DOHH2 (cell line): ENCODE data around the gene C3orf49.

ENCODE experiments used
- H3F3A ChIP-seq: fragments of 200-600 bp; sonication (generic), shearing (Covaris generic); 2 replicates; pipeline ENCODE4 v1.6.0; 2016; ENCODE audit warnings: antibody characterized with exemption, mild to moderate bottlenecking; ENCODE audit not compliant: control insufficient read depth, insufficient read depth
- H3K27ac ChIP-seq: fragments of 200-600 bp; sonication (generic); 2 replicates; pipeline ENCODE4 v1.5.1; 2014; ENCODE audit warnings: low read depth, mild to moderate bottlenecking, low read length, moderate library complexity
- H3K27me3 ChIP-seq: fragments of 200-600 bp; sonication (generic); 2 replicates; pipeline ENCODE4 v1.6.1; 2014; ENCODE audit warnings: mild to moderate bottlenecking, low read length, mixed read lengths; ENCODE audit not compliant: control insufficient read depth
- H3K36me3 ChIP-seq: fragments of 200-600 bp; sonication (generic); 2 replicates; pipeline ENCODE4 v1.6.1; 2014; ENCODE audit warnings: mild to moderate bottlenecking, low read length, moderate library complexity, mixed read lengths; ENCODE audit not compliant: control insufficient read depth
- H3K4me1 ChIP-seq: fragments of 200-600 bp; sonication (generic); 2 replicates; pipeline ENCODE4 v1.6.1; 2014; ENCODE audit warnings: mild to moderate bottlenecking, low read length, mixed read lengths; ENCODE audit not compliant: control insufficient read depth
- H3K4me2 ChIP-seq: fragments of 200-600 bp; sonication (generic); 2 replicates; pipeline ENCODE4 v1.6.0; 2014; ENCODE audit warnings: mild to moderate bottlenecking, low read length, moderate library complexity
- H3K4me3 ChIP-seq: fragments of 200-600 bp; sonication (generic); 2 replicates; pipeline ENCODE4 v1.5.1; 2014; ENCODE audit warnings: mild to moderate bottlenecking, low read length, mixed read lengths
- H3K79me2 ChIP-seq: fragments of 200-600 bp; sonication (generic); 2 replicates; pipeline ENCODE4 v1.6.1; 2014; ENCODE audit warnings: mild to moderate bottlenecking, low read length, mixed read lengths; ENCODE audit not compliant: control insufficient read depth
- H3K9me2 ChIP-seq: fragments of 200-600 bp; sonication (generic); replicated peaks from 2 replicates; pipeline ENCODE4 v1.6.1; 2014; ENCODE audit warnings: mild to moderate bottlenecking, low read length, mixed read lengths; ENCODE audit not compliant: control insufficient read depth
- H3K9me3 ChIP-seq: fragments of 200-600 bp; sonication (generic); 2 replicates; pipeline ENCODE4 v1.6.1; 2014; ENCODE audit warnings: antibody characterized with exemption, low read length, mixed read lengths; ENCODE audit not compliant: control insufficient read depth, insufficient read depth
- H4K20me1 ChIP-seq: fragments of 200-600 bp; sonication (generic); 2 replicates; pipeline ENCODE4 v1.6.0; 2014; ENCODE audit warnings: low read depth, mild to moderate bottlenecking, antibody characterized with exemption, low read length, moderate library complexity; ENCODE audit not compliant: control insufficient read depth, insufficient read depth
- EZH2phosphoT487 ChIP-seq: fragments of 200-600 bp; sonication (generic); IDR thresholded peaks from 2 replicates; pipeline ENCODE4 v1.6.1; 2017; ENCODE audit warnings: borderline replicate concordance, mild to moderate bottlenecking, antibody characterized with exemption, low read length, moderate library complexity, mixed read lengths
- TF ChIP-seq, protein P1 (sequence below): fragments of 200-600 bp; sonication (generic); IDR thresholded peaks from one replicate; pipeline ENCODE4 v1.5.1; 2014; ENCODE audit warnings: antibody characterized with exemption, mild to moderate bottlenecking, low read depth, low read length; ENCODE audit not compliant: poor library complexity, severe bottlenecking

Gene C3orf49

GRCh38 chr3:63819151-63819398, at the start of gene C3orf49:
Gene C3orf49 (plus strand): TSS chr3:63819299. CDS start chr3:63819472, 173 bp downstream.
- no peak for TF ChIP-seq EZH2phosphoT487
- TF ChIP-seq, protein P1, sequence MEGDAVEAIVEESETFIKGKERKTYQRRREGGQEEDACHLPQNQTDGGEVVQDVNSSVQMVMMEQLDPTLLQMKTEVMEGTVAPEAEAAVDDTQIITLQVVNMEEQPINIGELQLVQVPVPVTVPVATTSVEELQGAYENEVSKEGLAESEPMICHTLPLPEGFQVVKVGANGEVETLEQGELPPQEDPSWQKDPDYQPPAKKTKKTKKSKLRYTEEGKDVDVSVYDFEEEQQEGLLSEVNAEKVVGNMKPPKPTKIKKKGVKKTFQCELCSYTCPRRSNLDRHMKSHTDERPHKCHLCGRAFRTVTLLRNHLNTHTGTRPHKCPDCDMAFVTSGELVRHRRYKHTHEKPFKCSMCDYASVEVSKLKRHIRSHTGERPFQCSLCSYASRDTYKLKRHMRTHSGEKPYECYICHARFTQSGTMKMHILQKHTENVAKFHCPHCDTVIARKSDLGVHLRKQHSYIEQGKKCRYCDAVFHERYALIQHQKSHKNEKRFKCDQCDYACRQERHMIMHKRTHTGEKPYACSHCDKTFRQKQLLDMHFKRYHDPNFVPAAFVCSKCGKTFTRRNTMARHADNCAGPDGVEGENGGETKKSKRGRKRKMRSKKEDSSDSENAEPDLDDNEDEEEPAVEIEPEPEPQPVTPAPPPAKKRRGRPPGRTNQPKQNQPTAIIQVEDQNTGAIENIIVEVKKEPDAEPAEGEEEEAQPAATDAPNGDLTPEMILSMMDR: no peak
- Histone ChIP-seq H4K20me1 (no peaks in the 10 kb centered on the region), H3K27me3 (no peaks in the 10 kb centered on the region)

GRCh38 chr3:63774781-63775180, 44.3 kb upstream of the C3orf49 start:
- Histone ChIP-seq H3K27me3 (no peaks in the 10 kb centered on the region), H4K20me1 (no peaks in the 10 kb centered on the region), H3K4me3 (no peak overlapping the region), H3F3A (no peaks in the 10 kb centered on the region), H3K79me2 (no peaks in the 10 kb centered on the region), H3K27ac (no peak overlapping the region), H3K4me2 (no peak overlapping the region), H3K9me2 (no peaks in the 10 kb centered on the region), H3K9me3 (no peaks in the 10 kb centered on the region), H3K4me1 (no peaks in the 10 kb centered on the region), H3K36me3 (no peaks in the 10 kb centered on the region)
- TF ChIP-seq, protein P1: no peak
- TF ChIP-seq EZH2phosphoT487: no peak

More at GRCh38 chr3:63819151-63819398, at the start of gene C3orf49:
- Histone ChIP-seq H3K9me3 (no peaks in the 10 kb centered on the region), H3F3A (no peaks in the 10 kb centered on the region), H3K4me3 (no peak within 1 kb of the TSS), H3K36me3 (no peaks in the 10 kb centered on the region), H3K9me2 (no peaks in the 10 kb centered on the region), H3K27ac (no peak within 1 kb of the TSS), H3K79me2 (no peaks in the 10 kb centered on the region), H3K4me1 (no peaks in the 10 kb centered on the region), H3K4me2 (no peak within 1 kb of the TSS)

DNA sequence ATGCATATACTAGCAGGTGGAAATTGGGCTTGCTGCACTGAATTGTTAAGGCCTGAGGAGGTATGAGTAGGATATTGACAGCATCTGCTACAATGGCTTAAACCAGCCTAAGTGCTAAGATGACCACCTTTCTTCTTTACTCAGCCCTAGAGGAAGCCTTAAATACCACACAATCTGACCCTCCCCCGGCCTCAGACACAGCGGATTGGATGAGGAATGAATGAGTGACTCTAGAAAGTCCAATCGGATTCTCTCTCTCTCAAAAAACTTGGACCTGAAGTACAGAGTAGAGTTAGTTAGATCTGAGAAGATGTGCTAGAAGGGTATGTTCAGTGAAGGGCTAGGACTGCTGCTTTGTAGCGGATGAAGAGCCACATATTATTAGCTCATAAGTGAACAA, 39.9 kb upstream of the C3orf49 start:
- H3K4me1 ChIP-seq: no peaks in the 10 kb centered on the region
- H3K36me3 ChIP-seq: no peaks in the 10 kb centered on the region
- TF ChIP-seq, protein P1: no peak
- TF ChIP-seq EZH2phosphoT487: no peak

DNA sequence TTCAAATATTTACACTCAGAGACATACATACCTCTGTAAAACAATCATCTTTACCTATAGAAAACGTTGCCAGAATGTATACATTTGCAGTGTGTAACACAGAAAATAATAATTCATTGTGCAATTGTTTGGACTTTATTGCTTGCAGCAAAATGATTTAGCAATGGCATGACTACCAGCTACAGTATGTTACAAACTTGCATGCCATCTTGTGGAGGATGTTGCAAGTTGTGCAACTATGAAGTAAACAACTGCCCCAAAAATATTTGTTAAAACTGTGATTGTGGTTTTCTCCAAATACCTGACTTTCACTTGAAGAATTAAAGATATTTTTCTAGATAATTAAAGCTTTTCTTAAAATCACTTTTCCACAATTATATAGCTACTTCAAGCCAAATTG, 27.1 kb upstream of the C3orf49 start:
- H3F3A ChIP-seq: no peaks in the 10 kb centered on the region
- H4K20me1 ChIP-seq: no peaks in the 10 kb centered on the region
- H3K27me3 ChIP-seq: no peaks in the 10 kb centered on the region
- TF ChIP-seq, protein P1: peak; percentile 16
- no peak for TF ChIP-seq EZH2phosphoT487
- H3K27ac ChIP-seq: no peak overlapping the region
- H3K4me1 ChIP-seq: no peaks in the 10 kb centered on the region
- no peaks in the 10 kb centered on the region for H3K9me2 ChIP-seq
- H3K4me2 ChIP-seq: no peak overlapping the region
- no peaks in the 10 kb centered on the region for H3K79me2 ChIP-seq
- no peak overlapping the region for H3K4me3 ChIP-seq
- H3K36me3 ChIP-seq: no peaks in the 10 kb centered on the region
- no peaks in the 10 kb centered on the region for H3K9me3 ChIP-seq

More for the DNA sequence above, 39.9 kb upstream of the C3orf49 start:
- H3K27ac ChIP-seq: no peak overlapping the region
- H3K9me2 ChIP-seq: no peaks in the 10 kb centered on the region
- no peaks in the 10 kb centered on the region for H3K79me2 ChIP-seq
- H3K27me3 ChIP-seq: 0 out of 2 replicates have a peak, but pooled peaks cover 3% of the 10 kb centered on the region
- H3K4me2 ChIP-seq: no peak overlapping the region
- H3K4me3 ChIP-seq: no peak overlapping the region
- H4K20me1 ChIP-seq: no peaks in the 10 kb centered on the region
- no peaks in the 10 kb centered on the region for H3F3A ChIP-seq
- no peaks in the 10 kb centered on the region for H3K9me3 ChIP-seq
